ENCODE measurements around the gene ADGRG4.
"Not testable (repeated sequence)": the region's sequence is repeated elsewhere in the genome, so short reads cannot be mapped to it uniquely, and the experiment has no call there.

The ADGRG4 gene, protein sequence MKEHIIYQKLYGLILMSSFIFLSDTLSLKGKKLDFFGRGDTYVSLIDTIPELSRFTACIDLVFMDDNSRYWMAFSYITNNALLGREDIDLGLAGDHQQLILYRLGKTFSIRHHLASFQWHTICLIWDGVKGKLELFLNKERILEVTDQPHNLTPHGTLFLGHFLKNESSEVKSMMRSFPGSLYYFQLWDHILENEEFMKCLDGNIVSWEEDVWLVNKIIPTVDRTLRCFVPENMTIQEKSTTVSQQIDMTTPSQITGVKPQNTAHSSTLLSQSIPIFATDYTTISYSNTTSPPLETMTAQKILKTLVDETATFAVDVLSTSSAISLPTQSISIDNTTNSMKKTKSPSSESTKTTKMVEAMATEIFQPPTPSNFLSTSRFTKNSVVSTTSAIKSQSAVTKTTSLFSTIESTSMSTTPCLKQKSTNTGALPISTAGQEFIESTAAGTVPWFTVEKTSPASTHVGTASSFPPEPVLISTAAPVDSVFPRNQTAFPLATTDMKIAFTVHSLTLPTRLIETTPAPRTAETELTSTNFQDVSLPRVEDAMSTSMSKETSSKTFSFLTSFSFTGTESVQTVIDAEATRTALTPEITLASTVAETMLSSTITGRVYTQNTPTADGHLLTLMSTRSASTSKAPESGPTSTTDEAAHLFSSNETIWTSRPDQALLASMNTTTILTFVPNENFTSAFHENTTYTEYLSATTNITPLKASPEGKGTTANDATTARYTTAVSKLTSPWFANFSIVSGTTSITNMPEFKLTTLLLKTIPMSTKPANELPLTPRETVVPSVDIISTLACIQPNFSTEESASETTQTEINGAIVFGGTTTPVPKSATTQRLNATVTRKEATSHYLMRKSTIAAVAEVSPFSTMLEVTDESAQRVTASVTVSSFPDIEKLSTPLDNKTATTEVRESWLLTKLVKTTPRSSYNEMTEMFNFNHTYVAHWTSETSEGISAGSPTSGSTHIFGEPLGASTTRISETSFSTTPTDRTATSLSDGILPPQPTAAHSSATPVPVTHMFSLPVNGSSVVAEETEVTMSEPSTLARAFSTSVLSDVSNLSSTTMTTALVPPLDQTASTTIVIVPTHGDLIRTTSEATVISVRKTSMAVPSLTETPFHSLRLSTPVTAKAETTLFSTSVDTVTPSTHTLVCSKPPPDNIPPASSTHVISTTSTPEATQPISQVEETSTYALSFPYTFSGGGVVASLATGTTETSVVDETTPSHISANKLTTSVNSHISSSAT (N-terminal part only)

GRCh38 chrX:136300721-136301120 lies at the start of gene ADGRG4:
Gene ADGRG4 (plus strand): TSS chrX:136300963. CDS start chrX:136308778, 7,815 bp downstream.
- not testable (repeated sequence) for DNase-seq

GRCh38 chrX:136251041-136251991 lies 49.4 kb upstream of the ADGRG4 start, which contains the start of gene MAP7D3:
Gene MAP7D3 (minus strand): TSS chrX:136251400. CDS start chrX:136251358, 42 bp downstream.
- DNase-seq: no peak

GRCh38 chrX:136255541-136255940 lies 45.2 kb upstream of the ADGRG4 start:
- DNase-seq: no peak

- no peak for DNase-seq
These were observed 44.7 kb upstream of the ADGRG4 start for GRCh38 chrX:136256026-136256425.

DNA sequence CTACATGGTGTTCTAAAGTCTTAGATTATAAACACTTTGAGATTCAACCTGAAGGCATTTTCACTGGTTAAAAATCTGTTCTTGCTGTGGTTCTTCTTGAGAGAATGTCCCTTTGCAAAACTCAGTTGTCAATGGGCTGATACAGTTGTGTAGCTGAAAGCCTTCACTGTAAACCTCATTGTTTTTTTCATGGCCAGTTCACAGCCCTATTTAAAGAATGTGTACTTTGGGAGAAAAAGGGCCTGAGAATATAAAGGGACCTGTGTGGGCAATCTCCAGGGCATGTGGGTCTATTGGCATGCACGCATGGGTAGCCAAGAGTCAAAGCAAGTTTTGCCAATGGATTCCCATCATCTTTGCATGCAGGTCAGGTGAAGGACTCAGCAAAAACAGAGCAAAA lies 41.8 kb upstream of the ADGRG4 start:
- DNase-seq: no peak

GRCh38 chrX:136259543-136259942 lies 41.2 kb upstream of the ADGRG4 start:
- no peak for DNase-seq

DNA sequence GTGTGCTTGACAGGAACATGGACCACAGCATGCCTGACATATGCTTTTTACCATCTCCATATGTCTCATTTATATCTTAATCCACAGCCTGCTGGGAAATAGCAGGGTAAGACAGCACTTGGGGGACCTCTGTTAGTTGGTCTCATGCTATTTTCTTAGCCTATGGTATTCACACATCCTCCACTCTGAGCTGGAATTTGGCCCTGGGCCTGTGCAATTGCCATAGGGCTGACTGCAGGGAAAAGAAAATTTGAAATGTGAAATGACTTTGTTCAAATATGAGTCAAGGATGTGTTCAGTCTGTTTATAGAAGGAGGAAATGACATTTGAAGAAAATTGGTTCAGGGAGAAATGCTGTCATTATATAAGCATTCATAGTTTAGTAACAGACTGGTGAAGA lies 40.0 kb upstream of the ADGRG4 start:
- DNase-seq: no peak

DNA sequence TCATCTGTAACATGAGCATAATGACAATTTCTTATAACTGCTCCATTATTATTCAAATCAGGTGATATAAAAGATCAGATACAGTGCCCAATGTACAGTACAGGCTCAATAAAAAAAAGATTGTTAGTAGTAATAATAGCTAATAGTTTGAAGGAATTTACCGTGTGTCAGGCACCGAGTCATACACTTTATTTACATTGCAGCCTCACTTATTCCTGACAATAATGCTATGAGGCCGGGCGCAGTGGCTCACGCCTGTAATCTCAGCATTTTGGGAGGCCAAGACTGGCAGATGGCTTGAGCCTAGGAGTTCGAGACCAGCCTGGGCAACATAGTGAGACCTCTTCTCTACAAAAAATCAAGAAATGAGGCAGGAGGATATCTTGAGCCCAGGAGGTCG lies 39.4 kb upstream of the ADGRG4 start:
- DNase-seq: no peak

- DNase-seq: no peak
These were observed 38.5 kb upstream of the ADGRG4 start for GRCh38 chrX:136262243-136262642.

DNA sequence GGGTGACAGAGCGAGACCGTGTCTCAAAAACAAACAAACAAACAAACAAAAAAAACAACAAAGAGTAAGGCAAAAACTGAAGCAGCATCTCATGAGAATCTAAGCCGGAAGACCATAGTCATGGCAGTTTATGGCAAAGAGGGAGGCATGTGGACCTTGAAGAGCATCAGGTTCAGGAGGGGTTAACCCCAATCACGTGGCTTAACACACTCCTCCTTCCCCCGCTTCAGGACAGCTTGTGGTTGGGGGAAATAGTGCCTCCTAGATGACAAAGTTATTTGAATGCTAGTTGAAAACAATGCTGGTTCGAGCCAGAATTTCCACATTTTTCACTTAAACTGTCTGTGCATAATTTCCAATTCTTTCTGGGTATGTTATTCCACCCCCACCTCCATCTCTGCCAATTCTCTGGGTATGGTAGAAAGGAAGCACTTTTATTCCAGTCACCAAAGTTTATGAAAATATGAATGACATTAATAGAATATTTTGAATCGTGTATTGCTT lies 37.9 kb upstream of the ADGRG4 start:
- DNase-seq: no peak

DNA sequence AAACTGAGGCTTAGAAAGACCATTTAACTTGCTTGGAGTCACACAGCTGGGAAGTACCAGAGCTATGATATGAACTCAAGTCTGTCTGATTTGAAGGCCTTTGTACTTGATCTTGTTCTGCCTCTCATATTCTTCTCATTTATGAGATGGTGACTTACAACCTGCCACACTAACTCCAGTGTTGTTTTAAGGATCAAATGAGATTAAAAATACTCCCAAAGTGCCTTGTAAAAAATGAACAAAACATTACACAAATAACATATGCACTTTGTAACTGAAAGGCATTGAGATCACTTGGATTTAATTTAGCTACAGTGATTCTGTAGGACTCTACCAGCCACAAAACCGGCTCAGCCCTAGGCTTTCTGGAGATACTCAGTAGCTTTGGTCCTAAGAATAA lies 33.9 kb upstream of the ADGRG4 start:
- DNase-seq: no peak

DNA sequence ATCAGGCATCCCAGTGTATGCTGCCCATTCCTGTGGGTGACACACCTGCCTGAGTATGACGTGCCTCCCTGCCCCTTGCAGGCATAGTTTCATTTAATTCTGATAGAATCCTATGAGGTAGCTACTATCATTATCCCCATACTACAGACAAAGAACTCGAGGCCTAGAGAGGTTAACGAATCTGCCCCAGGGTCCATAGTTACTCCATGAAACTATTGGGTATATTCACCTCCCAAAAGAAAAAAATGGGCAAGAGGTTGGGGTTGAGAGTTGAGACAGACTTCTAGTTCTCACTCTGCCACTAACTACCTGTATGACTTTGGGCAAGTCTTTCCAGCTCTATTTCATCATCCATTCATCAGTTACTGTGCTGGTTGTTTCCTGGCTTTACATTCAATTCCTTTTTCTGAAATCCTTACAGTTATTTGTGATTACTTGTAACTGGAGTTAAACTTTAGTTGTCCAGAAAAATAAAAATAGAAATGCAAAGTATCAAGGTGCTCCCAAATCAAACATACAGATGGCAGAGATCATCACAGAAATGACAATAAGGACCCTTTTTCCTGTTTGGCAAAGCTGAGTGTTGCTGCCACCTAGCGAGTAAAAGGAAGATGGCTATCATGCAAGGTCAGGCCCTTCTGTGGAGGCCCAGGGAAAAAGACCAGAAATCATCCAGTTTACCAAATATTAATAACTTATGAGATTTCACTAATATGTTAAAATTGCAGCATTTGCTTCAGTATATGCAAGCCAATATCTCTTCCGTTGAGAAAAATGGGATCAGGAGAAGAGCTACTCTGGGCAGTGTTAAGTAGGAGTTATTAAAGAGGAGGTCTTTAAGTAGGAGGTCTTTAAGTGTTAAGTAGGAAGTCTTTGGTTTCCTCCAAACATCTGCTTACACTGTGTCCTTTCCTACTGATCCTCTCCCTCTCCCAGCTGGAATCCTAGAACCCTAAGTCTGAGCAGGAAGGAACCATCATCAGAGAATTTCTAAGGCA lies 32.4 kb upstream of the ADGRG4 start:
- DNase-seq: no peak

DNA sequence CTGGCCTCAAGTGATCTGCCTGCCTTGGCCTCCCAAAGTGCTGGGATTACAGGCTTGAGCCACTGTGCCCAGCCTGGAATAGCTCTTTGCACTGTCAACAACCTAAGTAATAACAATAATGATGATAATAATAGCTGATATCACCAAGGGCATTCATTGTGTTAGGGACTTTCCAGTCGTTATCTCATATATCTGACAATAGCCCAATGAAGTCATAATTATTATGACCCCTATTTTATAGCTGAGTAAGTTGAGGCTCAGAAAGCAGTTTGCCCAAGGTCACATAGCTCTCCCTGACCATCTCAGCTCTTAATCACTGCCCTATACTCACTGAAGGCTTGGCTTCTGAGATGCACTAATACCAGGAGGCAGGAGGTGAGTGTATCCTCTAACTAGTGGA lies 30.8 kb upstream of the ADGRG4 start:
- DNase-seq: no peak

DNA sequence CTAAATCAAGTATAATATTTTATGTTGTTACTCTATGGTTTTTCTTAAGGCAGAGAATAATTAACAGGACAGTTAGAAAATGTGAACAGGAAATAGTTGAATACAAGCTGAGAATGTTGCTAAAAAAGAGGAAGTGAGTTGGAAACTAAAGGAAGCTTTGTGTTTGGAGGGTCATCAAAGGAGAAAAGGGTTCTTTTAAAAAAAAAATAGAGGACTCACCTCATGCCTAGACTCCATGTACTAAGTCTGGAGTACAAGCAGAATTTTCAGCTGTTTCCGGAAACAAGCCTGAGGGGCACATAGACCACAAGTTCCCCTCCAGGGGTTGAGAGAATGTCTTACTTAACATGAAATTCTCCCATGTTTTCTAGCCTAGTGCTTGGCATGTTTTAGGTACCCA lies 29.5 kb upstream of the ADGRG4 start:
- no peak for DNase-seq

GRCh38 chrX:136272325-136272724 lies 28.4 kb upstream of the ADGRG4 start:
- DNase-seq: no peak

GRCh38 chrX:136273986-136274385 lies 26.8 kb upstream of the ADGRG4 start:
- DNase-seq: no peak

GRCh38 chrX:136275553-136275952 lies 25.2 kb upstream of the ADGRG4 start:
- no peak for DNase-seq

GRCh38 chrX:136286375-136286774 lies 14.4 kb upstream of the ADGRG4 start:
- not testable (repeated sequence) for DNase-seq

DNA sequence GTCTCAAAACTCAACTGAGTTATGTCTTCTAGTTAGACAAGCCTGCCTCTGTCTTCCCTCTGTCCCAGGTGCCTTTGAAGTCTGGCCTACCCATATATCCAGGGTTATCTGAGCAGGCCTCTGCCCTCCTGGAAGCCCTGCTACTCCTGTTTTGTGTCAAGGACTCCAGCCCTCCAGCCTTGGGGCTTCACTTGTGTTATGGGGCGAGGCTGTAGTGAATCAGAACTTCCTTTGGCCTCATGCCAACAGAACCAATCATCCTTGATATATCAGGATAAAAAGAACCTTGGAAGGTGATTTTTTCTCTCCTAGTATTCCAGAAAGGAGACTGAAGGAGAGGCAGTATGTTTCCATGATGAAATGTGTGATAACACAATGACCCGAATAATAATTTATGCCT lies 8.9 kb upstream of the ADGRG4 start:
- DNase-seq: no peak

- no peak for DNase-seq
These were observed 8.1 kb upstream of the ADGRG4 start for GRCh38 chrX:136292656-136293055.

Data from cortex of kidney (tissue), 1 donor.